Cerebellar nuclear complex (tissue), 1 donor: ENCODE data around the gene RPS26.
"Not testable (repeated sequence)": the region's sequence is repeated elsewhere in the genome, so short reads cannot be mapped to it uniquely, and the experiment has no call there.

Experiments used
- DNase-seq, 2 experiments: peaks; one replicate each; lab custom pipeline; 2025; lab: John Stamatoyannopoulos, UW

Gene RPS26

DNA sequence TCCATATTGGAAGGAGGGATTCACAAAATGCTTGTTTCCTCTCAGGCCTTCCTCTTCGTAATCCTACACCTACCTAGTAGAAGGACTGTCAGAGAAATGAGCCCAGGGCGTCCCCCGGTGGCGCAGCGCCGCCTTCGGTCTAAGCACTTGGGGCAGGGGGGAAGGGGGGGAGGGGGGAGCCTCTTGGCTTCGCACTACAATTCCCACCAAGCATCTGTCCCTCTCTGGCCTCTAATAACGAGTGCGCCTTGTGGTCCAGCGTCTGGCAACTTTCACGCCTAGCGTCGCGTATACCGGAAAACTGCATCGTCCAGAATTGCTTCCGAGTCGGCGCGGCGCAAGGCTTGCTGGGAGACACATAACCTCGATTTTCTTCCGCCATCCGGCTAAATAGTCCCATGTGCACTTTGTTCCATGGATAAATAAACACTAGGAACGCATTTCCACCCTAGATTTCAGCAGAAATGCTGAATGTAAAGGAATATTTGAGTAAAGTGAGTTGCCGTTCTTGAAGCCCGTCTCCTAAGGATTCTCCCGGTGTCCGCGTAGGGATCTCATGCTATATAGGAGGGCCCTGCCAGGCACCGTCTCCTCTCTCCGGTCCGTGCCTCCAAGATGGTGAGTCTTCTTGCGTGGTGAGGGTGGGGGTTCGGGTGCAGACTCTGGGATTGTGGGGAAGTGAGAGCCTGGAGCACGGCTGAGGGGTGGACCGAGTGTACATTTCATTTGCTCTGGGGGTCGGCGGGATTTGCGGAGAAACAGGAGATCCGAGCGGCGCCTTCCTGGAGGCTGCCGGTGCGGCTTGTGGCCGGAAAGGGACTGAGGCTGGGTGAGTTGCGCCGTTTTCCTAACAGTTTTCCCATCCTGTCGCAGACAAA lies at the start of gene RPS26:
TSS of gene RPS26 (plus strand) at position 367 of the 878 bp plus-strand sequence. CDS start at position 616, 249 bp downstream.
- DNase-seq = peak; percentile 78 to 79

DNA sequence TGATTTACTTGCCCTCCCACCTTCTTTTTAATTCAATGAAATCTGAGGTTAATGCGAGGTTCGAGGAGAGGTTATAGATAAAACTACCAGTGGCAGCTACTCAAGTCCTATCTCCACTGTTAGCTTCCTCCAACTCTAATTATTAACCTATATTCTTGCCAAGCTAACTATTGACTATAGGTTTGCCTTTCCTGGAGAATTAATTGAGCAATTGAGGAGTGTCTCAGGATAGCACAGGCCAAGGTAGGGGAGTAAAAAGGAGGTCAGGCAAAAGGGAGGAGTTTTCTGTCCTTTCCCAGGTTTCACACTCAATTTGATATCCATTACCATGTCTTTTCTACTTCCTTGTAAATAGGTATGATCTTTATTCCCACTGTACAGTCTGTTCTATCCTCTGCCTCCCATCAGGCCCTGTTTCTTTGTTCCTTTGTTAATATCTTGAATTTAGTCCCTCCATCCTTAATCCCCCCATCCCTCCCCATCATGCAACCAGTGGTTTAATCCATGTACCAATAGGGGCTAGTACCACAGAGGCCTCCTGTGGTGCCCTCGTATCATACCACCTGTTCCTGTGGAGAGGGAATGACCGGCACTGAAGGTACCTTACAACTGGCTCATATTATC lies 48.4 kb upstream of the RPS26 start:
- no peak for DNase-seq

DNA sequence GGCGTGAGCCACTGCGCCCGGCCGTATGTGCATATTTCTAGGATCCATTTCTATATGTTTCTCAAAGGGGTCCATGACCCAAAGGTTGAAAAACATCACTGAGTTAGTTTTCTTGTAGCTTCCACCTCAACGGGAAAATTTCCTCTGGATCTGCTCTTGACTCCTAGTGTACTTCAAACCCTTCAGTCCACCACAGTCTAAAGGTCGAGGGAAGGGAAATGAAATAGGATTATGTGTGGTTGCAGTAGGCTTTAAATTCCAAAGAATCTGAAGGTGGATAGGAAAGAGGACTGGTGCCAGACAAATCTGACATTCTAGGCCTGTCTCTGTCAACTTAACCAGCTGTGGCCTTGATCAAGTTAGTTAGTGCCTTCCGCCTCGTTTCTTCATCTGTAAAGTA lies 46.4 kb upstream of the RPS26 start:
- no peak for DNase-seq

DNA sequence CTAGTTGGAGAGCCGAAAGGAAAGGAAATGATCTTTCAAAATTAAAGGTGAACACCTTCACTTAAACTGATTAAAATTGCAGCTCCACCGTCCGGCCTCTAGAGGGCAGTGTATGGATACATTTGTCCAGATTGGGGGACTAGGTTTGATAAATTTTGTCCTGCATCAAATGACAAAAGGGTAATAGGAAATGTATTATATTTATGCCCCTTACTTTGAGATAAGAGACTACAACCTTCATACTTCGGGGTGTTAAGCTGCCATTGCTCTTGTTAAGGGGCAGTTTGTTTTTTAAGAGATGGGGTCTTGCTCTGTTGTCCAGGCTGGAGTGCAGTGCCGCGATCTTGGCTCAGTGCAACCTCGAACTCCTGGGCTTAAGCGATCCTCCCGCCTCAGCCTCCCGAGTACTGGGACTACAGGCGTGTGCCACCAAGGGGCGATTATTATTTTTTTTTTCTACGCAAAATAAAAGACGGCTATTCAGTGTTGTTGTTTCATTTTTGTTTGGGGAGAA lies 45.5 kb upstream of the RPS26 start:
- DNase-seq = peak in 1 of 2 experiments; percentile 64

DNA sequence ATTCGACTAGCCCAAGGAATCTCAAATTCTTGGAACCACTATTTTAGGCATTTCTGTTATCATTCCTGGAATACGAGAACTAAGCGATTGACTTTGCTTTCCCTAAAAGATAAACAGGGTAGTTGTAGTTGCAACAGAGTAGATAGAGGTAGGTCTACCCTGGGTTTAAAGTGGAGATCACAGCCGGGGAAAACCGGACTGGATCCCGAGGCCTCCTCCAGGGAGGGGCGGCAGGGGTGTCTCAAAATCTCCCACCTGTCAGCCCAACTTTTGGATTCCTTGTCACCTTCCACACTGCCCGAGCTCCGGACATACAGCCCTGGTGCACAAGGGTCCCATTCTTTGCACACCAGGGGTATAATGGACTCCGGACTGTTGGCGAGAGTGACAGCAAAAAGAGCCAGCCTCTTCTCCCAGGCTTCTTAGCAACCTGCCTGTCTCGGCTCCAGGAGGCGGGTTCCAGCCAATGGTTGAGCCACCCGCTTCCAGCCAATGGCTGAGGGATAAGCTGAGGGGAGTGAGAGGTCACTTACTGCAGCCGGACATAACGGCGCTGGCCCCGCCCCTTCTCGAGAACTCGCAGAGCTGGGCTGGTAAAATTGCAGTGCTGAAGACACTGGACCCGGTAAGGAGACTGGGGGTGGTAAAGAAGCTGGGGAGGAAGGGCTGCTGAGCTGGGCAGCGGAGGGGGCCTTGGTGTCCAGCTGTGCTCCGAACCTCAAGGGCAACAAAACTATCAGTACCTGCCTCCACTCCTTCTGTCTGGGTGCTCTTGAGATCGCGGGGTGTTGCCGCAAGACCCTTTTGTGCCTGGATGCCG lies 44.8 kb upstream of the RPS26 start, which contains the start of gene SUOX:
TSS of gene SUOX (plus strand) at position 562 of the 820 bp plus-strand sequence. CDS start 4,946 bp downstream, outside the sequence.
- DNase-seq = peak; percentile 98

GRCh38 chr12:55997535-55997859 lies 44.2 kb upstream of the RPS26 start:
- DNase-seq = no peak

DNA sequence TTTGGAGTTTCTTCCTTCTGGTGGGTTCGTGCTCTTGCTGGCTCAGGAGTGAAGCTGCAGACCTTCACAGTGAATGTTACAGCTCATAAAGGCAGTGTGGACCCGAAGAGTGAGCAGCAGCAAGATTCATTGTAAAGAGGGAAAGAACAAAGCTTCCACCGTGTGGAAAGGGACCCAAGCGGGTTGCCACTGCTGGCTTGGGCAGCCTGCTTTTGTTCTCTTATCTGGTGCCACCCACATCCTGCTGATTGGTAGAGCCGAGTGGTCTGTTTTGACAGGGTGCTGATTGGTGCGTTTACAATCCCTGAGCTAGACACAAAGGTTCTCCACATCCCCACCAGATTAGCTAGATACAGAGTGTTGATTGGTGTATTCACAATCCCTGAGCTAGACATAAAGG lies 42.2 kb upstream of the RPS26 start:
- DNase-seq = not testable (repeated sequence)

GRCh38 chr12:55999999-56000540 lies 41.6 kb upstream of the RPS26 start:
- DNase-seq = not testable (repeated sequence)

DNA sequence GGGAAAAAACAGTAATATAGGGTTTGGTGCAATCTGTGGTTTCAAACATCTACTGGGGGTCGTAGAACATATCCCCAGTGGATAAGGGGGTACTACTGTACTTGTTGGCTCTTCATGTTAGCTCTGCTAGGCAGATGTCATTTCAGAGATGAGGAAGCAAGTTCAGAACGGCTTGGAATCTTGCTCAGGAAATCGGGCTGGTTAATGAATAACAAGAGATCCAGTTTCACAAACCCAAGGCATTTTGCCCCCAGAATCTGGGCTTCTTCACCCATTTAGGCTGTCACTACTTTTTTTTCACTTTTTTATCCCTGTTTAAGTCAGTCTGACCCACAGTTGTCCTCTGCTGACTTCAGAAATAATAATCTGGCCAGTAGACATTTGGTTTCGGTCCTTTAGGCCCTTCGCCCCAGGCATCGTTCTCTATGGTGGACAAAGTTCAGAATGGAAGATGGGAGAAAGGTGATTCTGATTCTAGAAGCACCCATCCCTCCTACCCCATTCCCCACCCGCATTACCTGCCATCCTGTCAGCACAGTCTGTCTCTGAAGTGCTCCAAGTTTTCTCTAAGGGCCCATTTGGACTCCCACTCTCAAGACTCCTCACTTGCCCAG lies 40.1 kb upstream of the RPS26 start:
- no peak for DNase-seq

- DNase-seq = not testable (repeated sequence)
Measured at GRCh38 chr12:56003376-56003775, 38.3 kb upstream of the RPS26 start.

GRCh38 chr12:56004211-56004610 lies 37.5 kb upstream of the RPS26 start:
- no peak for DNase-seq

- peak in 1 of 2 experiments; percentile 3 for DNase-seq
Measured at GRCh38 chr12:56007564-56008559, 33.9 kb upstream of the RPS26 start.

- DNase-seq = no peak
Measured at GRCh38 chr12:56010111-56010570, 31.6 kb upstream of the RPS26 start.

DNA sequence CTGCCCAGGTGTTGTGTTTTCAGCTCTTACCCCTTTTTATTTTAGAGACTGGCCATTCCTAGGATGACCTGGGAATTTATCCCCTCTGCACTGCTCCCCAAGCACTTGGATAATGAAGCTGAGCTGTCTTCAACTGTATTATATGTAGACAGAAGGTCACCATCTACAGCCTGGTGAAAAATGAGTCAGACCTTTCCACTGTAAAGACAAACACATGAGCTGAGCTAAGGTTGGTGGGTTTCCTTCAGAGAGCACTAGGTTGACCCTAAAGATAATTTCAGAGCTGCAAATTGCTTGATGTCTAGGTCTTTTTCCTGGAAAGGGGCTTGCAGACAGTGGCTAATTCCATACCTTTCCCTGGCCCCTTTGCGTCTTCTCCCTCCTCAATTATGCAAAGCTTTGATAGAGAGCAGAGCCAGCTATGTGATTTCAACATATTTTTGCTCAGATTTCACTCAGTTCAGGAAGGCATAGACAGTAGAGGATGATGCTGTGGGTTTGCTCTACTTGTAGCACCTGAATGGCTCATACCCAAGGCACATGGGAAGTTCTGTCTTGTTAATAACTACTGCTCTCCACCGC lies 30.1 kb upstream of the RPS26 start:
- DNase-seq = no peak

- no peak for DNase-seq
Measured at GRCh38 chr12:56013482-56013881, 28.2 kb upstream of the RPS26 start.

DNA sequence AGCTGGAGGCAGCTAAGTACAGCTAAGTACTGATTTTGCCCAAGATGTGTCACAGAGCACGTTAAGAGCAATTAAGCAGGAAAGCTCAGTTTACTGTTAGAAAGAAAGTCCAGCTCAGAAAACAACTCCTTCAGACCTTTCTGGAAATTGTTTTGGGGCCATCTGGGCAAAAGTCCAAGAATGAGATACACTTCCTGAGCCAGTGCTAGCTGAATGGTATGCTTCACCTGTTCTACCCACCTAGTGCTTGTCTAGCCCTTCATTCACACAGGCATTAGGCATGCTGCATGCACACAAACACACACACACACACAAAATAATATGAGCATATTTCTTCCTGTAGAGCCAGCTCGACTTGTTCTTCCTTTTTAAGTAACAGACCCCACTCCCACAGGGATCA lies 27.5 kb upstream of the RPS26 start:
- DNase-seq = no peak

- no peak for DNase-seq
Measured at GRCh38 chr12:56017181-56017580, 24.5 kb upstream of the RPS26 start.

DNA sequence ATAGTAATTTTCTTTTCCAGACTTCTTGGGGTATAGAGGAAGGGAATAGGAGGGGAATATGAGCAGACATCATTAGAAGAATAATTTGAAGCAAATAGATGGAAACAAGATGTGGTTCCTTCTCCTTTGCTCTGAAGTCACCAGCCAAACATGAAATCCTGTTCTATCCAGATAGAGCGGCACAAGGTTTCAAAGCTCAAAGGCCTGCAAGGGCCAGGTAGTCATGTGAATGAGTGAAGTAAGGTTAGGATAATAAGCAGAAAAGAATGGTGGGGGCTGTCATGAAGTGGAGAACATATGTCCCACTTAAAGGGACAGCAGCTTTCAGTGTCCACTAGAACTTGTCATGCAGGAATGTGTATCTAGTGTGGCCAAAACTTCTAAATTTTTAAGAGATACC lies 23.4 kb upstream of the RPS26 start:
- no peak for DNase-seq

GRCh38 chr12:56020423-56021184 lies 21.1 kb upstream of the RPS26 start, which contains the start of gene IKZF4:
IKZF4 (plus strand) TSS chr12:56021043; CDS start chr12:56021494, 451 bp downstream.
- DNase-seq = no peak
